ENCODE data around the gene TRIM43B.
"Not testable (repeated sequence)": the region's sequence is repeated elsewhere in the genome, so short reads cannot be mapped to it uniquely, and the experiment has no call there.

TRIM43B gene

DNA sequence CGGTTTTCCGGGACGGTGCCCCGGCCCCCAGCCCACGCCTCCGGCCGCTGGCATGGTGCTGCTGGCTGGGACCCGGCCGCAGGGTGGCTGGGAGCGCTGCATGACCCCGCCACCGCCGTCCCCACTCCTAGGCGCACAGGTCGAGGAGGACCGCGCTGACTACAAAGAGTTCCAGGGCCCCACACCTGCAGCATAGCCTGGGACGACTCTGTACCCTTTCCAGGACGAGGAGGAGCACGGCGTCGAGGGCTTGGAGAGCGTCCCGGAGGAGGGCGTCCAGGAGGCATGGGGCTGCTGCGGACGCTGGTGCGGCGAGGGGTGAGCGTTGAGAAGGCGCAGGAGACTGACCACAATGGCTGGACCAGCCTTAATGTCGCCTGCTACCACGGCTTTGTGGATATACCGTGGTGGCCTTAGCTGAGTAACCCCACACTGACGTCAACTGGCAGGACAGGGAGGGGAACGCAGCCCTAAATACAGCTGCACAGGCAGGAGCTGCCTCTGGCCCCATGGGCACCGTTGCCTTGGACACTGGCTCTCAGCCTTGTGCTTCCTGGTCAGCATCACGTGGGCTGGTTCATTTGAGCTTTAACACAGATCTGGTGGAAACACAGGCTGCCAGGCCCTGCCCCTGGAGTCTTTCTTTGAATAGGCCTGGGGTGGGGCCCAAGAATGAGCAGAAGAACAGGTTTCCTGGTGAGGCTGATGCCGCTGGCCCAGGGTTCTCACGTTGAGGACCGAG is 40.9 kb upstream of the TRIM43B start:
- TF ChIP-seq EZH2phosphoT487 (IDR thresholded peaks at IDR 0.05; ENCODE audit: low read depth) (no peak), CTCF (IDR thresholded peaks at IDR 0.05; ENCODE audit: low read depth, low read length) (no peak)

DNA sequence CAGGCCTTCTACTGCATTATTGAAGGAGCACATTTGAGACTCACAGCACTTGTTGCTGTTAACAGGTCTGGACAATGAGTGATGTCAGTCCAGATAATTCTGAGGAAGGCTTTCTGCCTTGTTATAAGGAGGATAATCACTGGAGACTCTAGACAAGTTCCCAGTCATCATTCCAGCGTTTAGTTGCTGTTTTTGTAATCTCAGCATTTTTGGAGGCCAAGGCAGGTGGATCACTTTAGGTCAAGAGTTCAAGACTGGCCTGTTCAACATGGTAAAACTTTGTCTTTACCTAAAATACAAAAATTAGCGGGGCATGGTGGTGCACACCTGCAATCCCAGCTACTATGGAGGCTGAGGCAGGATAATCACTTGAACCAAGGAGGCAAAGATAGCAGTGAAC is 39.6 kb upstream of the TRIM43B start:
- H4K20me1 ChIP-seq (ENCODE audit: insufficient read depth, low read length), result no peaks in the 10 kb centered on the region
- no peak overlapping the region for H3K27ac ChIP-seq (ENCODE audit: low read length)
- H3K4me3 ChIP-seq (ENCODE audit: low read length), result no peak overlapping the region
- H3K4me2 ChIP-seq (ENCODE audit: low read length), result no peak overlapping the region
- peaks cover 12% of the 10 kb centered on the region; the same call in 1 of the 2 replicates for H3K4me1 ChIP-seq (ENCODE audit: low read length)
- TF ChIP-seq CTCF (IDR thresholded peaks at IDR 0.05; ENCODE audit: low read depth, low read length) (no peak), EZH2phosphoT487 (IDR thresholded peaks at IDR 0.05; ENCODE audit: low read depth) (no peak)
- no peak overlapping the region for H2AFZ ChIP-seq (ENCODE audit: low read depth, low read length)
- peaks cover 22% of the 10 kb centered on the region for H3K79me2 ChIP-seq (ENCODE audit: low read length)
- no peaks in the 10 kb centered on the region for H3K27me3 ChIP-seq (ENCODE audit: low read depth, low read length)
- H3K9ac ChIP-seq (ENCODE audit: low read length), result no peak overlapping the region
- H3K36me3 ChIP-seq (replicated peaks; ENCODE audit: low read depth, low read length), result peaks cover 3% of the 10 kb centered on the region
- H3K9me3 ChIP-seq (ENCODE audit: insufficient read depth, low read length), result no peaks in the 10 kb centered on the region

More for the DNA sequence above, 40.9 kb upstream of the TRIM43B start:
- Histone ChIP-seq H3K4me2 (ENCODE audit: low read length) (no peak overlapping the region), H3K27ac (ENCODE audit: low read length) (no peak overlapping the region), H3K79me2 (ENCODE audit: low read length) (peaks cover 31% of the 10 kb centered on the region), H3K9ac (ENCODE audit: low read length) (no peak overlapping the region), H3K4me3 (ENCODE audit: low read length) (no peak overlapping the region), H3K27me3 (ENCODE audit: low read depth, low read length) (no peaks in the 10 kb centered on the region), H2AFZ (ENCODE audit: low read depth, low read length) (no peak overlapping the region), H3K36me3 (replicated peaks; ENCODE audit: low read depth, low read length) (peaks cover 14% of the 10 kb centered on the region), H3K4me1 (ENCODE audit: low read length) (peaks cover 23% of the 10 kb centered on the region), H4K20me1 (ENCODE audit: insufficient read depth, low read length) (no peaks in the 10 kb centered on the region), H3K9me3 (ENCODE audit: insufficient read depth, low read length) (no peaks in the 10 kb centered on the region)

GRCh38 chr2:95514718-95515117 is 30.2 kb upstream of the TRIM43B start:
- Histone ChIP-seq H2AFZ (ENCODE audit: low read depth, low read length) (peak overlapping the region; percentile 30; the same call in 1 of the 2 replicates), H3K36me3 (replicated peaks; ENCODE audit: low read depth, low read length) (no peaks in the 10 kb centered on the region), H3K4me2 (ENCODE audit: low read length) (no peak overlapping the region), H3K27ac (ENCODE audit: low read length) (no peak overlapping the region), H3K79me2 (ENCODE audit: low read length) (no peaks in the 10 kb centered on the region), H3K9me3 (ENCODE audit: insufficient read depth, low read length) (no peaks in the 10 kb centered on the region), H4K20me1 (ENCODE audit: insufficient read depth, low read length) (no peaks in the 10 kb centered on the region), H3K4me1 (ENCODE audit: low read length) (no peaks in the 10 kb centered on the region), H3K4me3 (ENCODE audit: low read length) (no peak overlapping the region), H3K9ac (ENCODE audit: low read length) (no peak overlapping the region), H3K27me3 (ENCODE audit: low read depth, low read length) (no peaks in the 10 kb centered on the region)
- no peak for TF ChIP-seq EZH2phosphoT487 (IDR thresholded peaks at IDR 0.05; ENCODE audit: low read depth)
- TF ChIP-seq CTCF (IDR thresholded peaks at IDR 0.05; ENCODE audit: low read depth, low read length), result no peak

DNA sequence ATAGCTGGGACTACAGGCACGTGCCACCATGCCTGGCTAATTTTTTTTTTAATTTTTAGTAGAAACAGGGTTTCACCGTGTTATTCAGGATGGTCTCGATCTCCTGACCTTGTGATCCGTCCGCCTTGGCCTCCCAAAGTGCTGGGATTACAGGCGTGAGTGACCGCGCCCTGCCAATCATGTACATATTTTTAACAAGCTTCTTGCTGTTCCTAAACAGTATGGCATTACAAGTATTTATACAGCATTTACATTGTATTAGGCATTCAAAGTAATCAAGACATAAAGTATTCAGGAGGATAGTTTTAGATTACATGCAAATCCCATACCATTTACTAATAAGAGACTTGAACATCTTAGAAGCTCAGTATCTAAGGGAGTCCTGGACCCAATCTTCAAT is 29.7 kb upstream of the TRIM43B start:
- not testable (repeated sequence) for H3K4me1 ChIP-seq (ENCODE audit: low read length); H3K9me3 ChIP-seq (ENCODE audit: insufficient read depth, low read length); H3K79me2 ChIP-seq (ENCODE audit: low read length)

More for the DNA sequence above, 29.7 kb upstream of the TRIM43B start:
- H3K4me2 ChIP-seq (ENCODE audit: low read length); H3K27ac ChIP-seq (ENCODE audit: low read length); H3K9ac ChIP-seq (ENCODE audit: low read length); H3K36me3 ChIP-seq (replicated peaks; ENCODE audit: low read depth, low read length); H2AFZ ChIP-seq (ENCODE audit: low read depth, low read length); H3K27me3 ChIP-seq (ENCODE audit: low read depth, low read length); H3K4me3 ChIP-seq (ENCODE audit: low read length); H4K20me1 ChIP-seq (ENCODE audit: insufficient read depth, low read length): not testable (repeated sequence)
